A673 (cell line): ENCODE measurements around the gene ITPR1.

Experiments used
- EZH2 ChIP-seq: fragments of 200-600 bp; sonication (generic); IDR thresholded peaks from 2 replicates; pipeline ENCODE4 v1.6.1; 2017; ENCODE audit warnings: borderline replicate concordance, low read depth, mild to moderate bottlenecking, mixed read lengths, antibody characterized with exemption, low read length; ENCODE audit not compliant: poor library complexity, severe bottlenecking
- TF ChIP-seq, protein P1 (sequence below): fragments of 300-800, 200-600 bp; sonication (generic); conservative IDR thresholded peaks from 2 replicates; pipeline ENCODE4 v1.5.1; 2017; ENCODE audit warnings: low read depth, mild to moderate bottlenecking, antibody characterized with exemption, low read length, moderate library complexity, mixed read lengths

DNA sequence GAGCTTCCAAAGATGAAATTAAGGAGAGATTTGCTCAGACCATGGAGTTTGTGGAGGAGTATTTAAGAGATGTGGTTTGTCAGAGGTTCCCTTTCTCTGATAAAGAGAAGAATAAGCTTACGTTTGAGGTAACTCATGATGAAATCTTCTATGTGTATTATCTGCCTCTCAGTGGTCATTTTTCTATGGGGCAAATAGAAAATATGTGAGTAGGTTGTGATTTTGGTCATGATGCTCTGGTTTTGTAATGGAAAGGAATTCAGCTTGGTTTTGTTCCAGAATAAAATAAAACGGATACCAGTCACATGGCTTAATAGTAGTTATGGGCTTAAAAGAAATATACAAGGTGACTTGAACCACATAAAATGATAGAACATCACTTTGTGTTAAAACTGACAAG lies 181.1 kb downstream of the ITPR1 start:
- TF ChIP-seq, protein P1, sequence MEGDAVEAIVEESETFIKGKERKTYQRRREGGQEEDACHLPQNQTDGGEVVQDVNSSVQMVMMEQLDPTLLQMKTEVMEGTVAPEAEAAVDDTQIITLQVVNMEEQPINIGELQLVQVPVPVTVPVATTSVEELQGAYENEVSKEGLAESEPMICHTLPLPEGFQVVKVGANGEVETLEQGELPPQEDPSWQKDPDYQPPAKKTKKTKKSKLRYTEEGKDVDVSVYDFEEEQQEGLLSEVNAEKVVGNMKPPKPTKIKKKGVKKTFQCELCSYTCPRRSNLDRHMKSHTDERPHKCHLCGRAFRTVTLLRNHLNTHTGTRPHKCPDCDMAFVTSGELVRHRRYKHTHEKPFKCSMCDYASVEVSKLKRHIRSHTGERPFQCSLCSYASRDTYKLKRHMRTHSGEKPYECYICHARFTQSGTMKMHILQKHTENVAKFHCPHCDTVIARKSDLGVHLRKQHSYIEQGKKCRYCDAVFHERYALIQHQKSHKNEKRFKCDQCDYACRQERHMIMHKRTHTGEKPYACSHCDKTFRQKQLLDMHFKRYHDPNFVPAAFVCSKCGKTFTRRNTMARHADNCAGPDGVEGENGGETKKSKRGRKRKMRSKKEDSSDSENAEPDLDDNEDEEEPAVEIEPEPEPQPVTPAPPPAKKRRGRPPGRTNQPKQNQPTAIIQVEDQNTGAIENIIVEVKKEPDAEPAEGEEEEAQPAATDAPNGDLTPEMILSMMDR = no peak
- no peak for TF ChIP-seq EZH2
